Neural cell (in vitro differentiated cells): Measurements from ENCODE around the gene ANKS1B. TPM values are rescaled to one million over a fixed set of nuclear protein-coding genes. Genes with fewer than 3 reads are reported as not detected.
"Not testable (repeated sequence)": the region's sequence is repeated elsewhere in the genome, so short reads cannot be mapped to it uniquely, and the experiment has no call there.

Source experiments
- H2AFZ ChIP-seq: fragments of 200-600, 300-800 bp; sonication (generic), shearing (Covaris generic); 2 replicates; pipeline ENCODE4 v1.6.0; 2014; ENCODE audit warnings: low read depth, mild to moderate bottlenecking, antibody characterized with exemption, low read length, moderate library complexity
- H3F3A ChIP-seq: fragments of 200-600 bp; shearing (Covaris generic); 2 replicates; pipeline ENCODE4 v1.6.1; 2016; ENCODE audit warnings: mild to moderate bottlenecking, moderate library complexity, mixed read lengths, antibody characterized with exemption, low read length; ENCODE audit not compliant: insufficient read depth, poor library complexity, severe bottlenecking
- H3K27ac ChIP-seq: fragments of 200-600, 300-800 bp; sonication (generic), shearing (Covaris generic); 2 replicates; pipeline ENCODE4 v1.5.1; 2014; ENCODE audit warnings: mild to moderate bottlenecking, low read length, moderate library complexity
- H3K27me3 ChIP-seq: fragments of 300-800, 200-600 bp; sonication (generic), shearing (Covaris generic); 2 replicates; pipeline ENCODE4 v1.6.0; 2014; ENCODE audit warnings: mild to moderate bottlenecking, low read depth, low read length, moderate library complexity; ENCODE audit not compliant: insufficient read depth
- H3K36me3 ChIP-seq: fragments of 300-800, 200-600 bp; sonication (generic), shearing (Covaris generic); 2 replicates; pipeline ENCODE4 v1.5.1; 2014; ENCODE audit warnings: mild to moderate bottlenecking, antibody characterized with exemption, low read length, moderate library complexity; ENCODE audit not compliant: insufficient read depth
- H3K4me2 ChIP-seq: fragments of 300-800, 200-600 bp; sonication (generic), shearing (Covaris generic); 2 replicates; pipeline ENCODE4 v1.6.0; 2014; ENCODE audit warnings: mild to moderate bottlenecking, low read length
- H3K4me3 ChIP-seq: fragments of 300-800, 200-600 bp; sonication (generic), shearing (Covaris generic); 2 replicates; pipeline ENCODE4 v1.5.1; 2014; ENCODE audit warnings: mild to moderate bottlenecking, low read length, moderate library complexity
- H3K79me2 ChIP-seq: fragments of 200-600 bp; shearing (Covaris generic); replicated peaks from 2 replicates; pipeline ENCODE4 v1.6.0; 2014; ENCODE audit warnings: mild to moderate bottlenecking, low read length, moderate library complexity; ENCODE audit not compliant: insufficient read depth
- H3K9ac ChIP-seq: fragments of 300-800, 200-600 bp; sonication (generic), shearing (Covaris generic); 2 replicates; pipeline ENCODE4 v1.6.1; 2016; ENCODE audit warnings: mild to moderate bottlenecking, low read length, mixed read lengths
- H3K9me2 ChIP-seq: fragments of 200-600 bp; shearing (Covaris generic); 2 replicates; pipeline ENCODE4 v1.6.1; 2016; ENCODE audit warnings: mild to moderate bottlenecking, low read length, mixed read lengths; ENCODE audit not compliant: insufficient read depth
- H3K9me3 ChIP-seq: fragments of 200-600, 300-800 bp; sonication (generic), shearing (Covaris generic); 2 replicates; pipeline ENCODE4 v1.6.1; 2016; ENCODE audit warnings: mild to moderate bottlenecking, mixed run types, low read length, moderate library complexity, mixed read lengths
- H4K20me1 ChIP-seq: fragments of 200-600 bp; shearing (Covaris generic); 2 replicates; pipeline ENCODE4 v1.6.1; 2016; ENCODE audit warnings: mild to moderate bottlenecking, mixed run types; ENCODE audit not compliant: insufficient read depth
- CTCF ChIP-seq: fragments of 450-650 bp; IDR thresholded peaks from 2 replicates; pipeline ENCODE4 v1.5.1; 2014; ENCODE audit warnings: antibody characterized with exemption, mild to moderate bottlenecking, moderate library complexity; ENCODE audit not compliant: poor library complexity, severe bottlenecking
- EP300 ChIP-seq: fragments of 450-650 bp; conservative IDR thresholded peaks from 2 replicates; pipeline ENCODE4 v1.6.1; 2014; ENCODE audit warnings: antibody characterized with exemption, mild to moderate bottlenecking, moderate library complexity; ENCODE audit not compliant: poor library complexity, severe bottlenecking
- EZH2 ChIP-seq: fragments of 200-600, 300-800 bp; shearing (Covaris generic), sonication (generic); IDR thresholded peaks from 2 replicates; pipeline ENCODE4 v1.6.1; 2014; ENCODE audit warnings: antibody characterized with exemption, low read length, borderline replicate concordance, mild to moderate bottlenecking; ENCODE audit not compliant: insufficient read depth, poor library complexity, severe bottlenecking
- MXI1 ChIP-seq: fragments of 450-650 bp; conservative IDR thresholded peaks from 2 replicates; pipeline ENCODE4 v1.6.1; 2014; ENCODE audit warnings: antibody characterized with exemption, mild to moderate bottlenecking; ENCODE audit not compliant: poor library complexity, severe bottlenecking
- POLR2AphosphoS5 ChIP-seq: IDR thresholded peaks from 2 replicates; pipeline ENCODE4 v1.6.1; 2012
- RAD21 ChIP-seq: fragments of 450-650 bp; conservative IDR thresholded peaks from 2 replicates; pipeline ENCODE4 v1.6.1; 2014; ENCODE audit warnings: antibody characterized with exemption, mild to moderate bottlenecking, moderate library complexity
- REST ChIP-seq: IDR thresholded peaks from 2 replicates; pipeline ENCODE4 v1.6.1; 2012; ENCODE audit warnings: borderline replicate concordance
- SMC3 ChIP-seq: fragments of 450-650 bp; conservative IDR thresholded peaks from 2 replicates; pipeline ENCODE4 v1.6.1; 2014; ENCODE audit warnings: antibody characterized with exemption, mild to moderate bottlenecking, moderate library complexity; ENCODE audit not compliant: poor library complexity
- TAF1 ChIP-seq: IDR thresholded peaks from 2 replicates; pipeline ENCODE4 v1.6.1; 2012; ENCODE audit warnings: low read depth
- polyA plus RNA-seq: library from polyadenylated mRNA; depleted of rRNA; stranded (reverse); fragments of >200 nt; gene quantifications from 2 replicates; pipeline ENCODE4 v1.2.3, GENCODE V29; 2014

The ANKS1B gene
- polyA plus RNA-seq, 1 donor from 2014 or later = 65.6 TPM

DNA sequence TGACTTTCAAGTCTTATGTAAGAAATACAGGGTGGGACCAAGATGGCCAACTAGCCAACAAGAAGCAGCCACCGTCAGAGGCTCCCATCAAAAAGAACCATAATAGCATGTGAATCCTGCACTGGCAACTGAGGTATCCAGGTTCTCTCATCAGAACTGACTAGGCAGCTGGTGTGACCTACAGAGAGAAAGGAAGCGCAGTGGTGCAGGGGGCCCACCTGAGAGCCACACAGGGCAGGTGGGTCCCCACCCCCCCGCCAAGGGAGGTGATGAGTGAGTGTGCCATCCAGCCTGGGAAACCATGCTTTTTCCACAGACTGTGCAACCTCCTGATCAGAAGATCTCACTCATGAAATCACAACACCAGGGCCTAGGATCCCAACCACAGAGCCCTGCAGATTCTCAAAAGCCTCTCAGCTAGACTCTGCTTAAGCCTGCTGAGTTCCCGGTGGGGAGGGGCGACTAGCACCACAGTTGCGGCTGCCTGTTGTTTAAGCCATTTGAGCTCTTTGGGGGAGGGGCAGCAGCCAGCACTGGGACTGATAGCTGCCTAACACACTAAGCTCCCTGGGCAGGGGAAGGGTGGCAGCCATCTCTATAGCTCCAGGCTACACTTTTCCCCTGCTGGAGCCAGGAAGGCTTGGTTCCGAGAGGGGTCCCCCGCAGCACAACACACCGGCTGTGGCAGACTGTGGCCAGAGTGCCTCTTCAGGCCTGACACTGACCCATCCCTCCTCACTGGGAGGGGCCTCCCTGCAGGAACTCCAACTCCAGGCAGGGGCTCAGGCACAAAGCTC lies 261.8 kb downstream of the ANKS1B start:
- H2AFZ ChIP-seq = no peak overlapping the region
- H3F3A ChIP-seq = no peaks in the 10 kb centered on the region
- H3K36me3 ChIP-seq = no peaks in the 10 kb centered on the region
- no peaks in the 10 kb centered on the region for H3K9me3 ChIP-seq
- no peaks in the 10 kb centered on the region for H3K9me2 ChIP-seq
- H3K9ac ChIP-seq = no peak overlapping the region
- H3K4me2 ChIP-seq = no peak overlapping the region
- TF ChIP-seq CTCF (no peak), POLR2AphosphoS5 (no peak), TAF1 (no peak), RAD21 (no peak), REST (no peak), SMC3 (no peak), EP300 (no peak), EZH2 (no peak), MXI1 (no peak)
- no peaks in the 10 kb centered on the region for H3K79me2 ChIP-seq
- H3K27ac ChIP-seq = no peak overlapping the region
- no peaks in the 10 kb centered on the region for H3K27me3 ChIP-seq
- no peak overlapping the region for H3K4me3 ChIP-seq
- no peaks in the 10 kb centered on the region for H4K20me1 ChIP-seq

DNA sequence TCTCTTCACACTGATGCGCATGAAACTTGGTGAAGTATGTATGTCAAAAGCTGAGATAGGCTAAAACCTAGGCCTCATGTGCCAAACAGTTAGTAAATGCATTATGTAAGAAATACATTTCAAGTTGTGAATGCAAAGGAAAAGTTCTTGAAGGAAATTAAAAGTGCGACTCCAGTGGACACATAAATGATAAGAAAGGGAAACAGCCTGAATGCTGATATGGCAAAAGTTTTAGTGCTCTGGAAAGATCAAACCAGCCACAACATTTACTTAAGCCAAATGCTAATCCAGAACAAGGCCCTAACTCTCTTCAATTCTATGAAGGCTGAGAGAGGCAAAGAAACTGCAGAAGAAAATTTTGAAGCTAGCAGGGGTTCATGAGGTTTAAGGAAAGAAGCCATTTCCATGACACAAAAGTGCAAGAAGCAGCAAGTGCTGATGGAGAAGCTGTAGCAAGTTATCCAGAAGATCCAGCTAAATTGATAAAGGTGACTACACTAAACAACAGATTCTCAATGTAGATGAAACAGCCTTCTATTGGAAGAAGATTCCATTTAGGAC lies 262.9 kb downstream of the ANKS1B start:
- Histone ChIP-seq H3K9me3 (no peaks in the 10 kb centered on the region), H4K20me1 (no peaks in the 10 kb centered on the region), H3K9ac (no peak overlapping the region), H3K27me3 (no peaks in the 10 kb centered on the region), H3K36me3 (no peaks in the 10 kb centered on the region), H2AFZ (no peak overlapping the region), H3K9me2 (no peaks in the 10 kb centered on the region), H3K27ac (no peak overlapping the region), H3K79me2 (no peaks in the 10 kb centered on the region), H3K4me2 (no peak overlapping the region), H3F3A (no peaks in the 10 kb centered on the region), H3K4me3 (no peak overlapping the region)
- TF ChIP-seq EP300 (no peak), RAD21 (no peak), TAF1 (no peak), EZH2 (no peak), REST (no peak), CTCF (no peak), POLR2AphosphoS5 (no peak), MXI1 (no peak), SMC3 (no peak)

DNA sequence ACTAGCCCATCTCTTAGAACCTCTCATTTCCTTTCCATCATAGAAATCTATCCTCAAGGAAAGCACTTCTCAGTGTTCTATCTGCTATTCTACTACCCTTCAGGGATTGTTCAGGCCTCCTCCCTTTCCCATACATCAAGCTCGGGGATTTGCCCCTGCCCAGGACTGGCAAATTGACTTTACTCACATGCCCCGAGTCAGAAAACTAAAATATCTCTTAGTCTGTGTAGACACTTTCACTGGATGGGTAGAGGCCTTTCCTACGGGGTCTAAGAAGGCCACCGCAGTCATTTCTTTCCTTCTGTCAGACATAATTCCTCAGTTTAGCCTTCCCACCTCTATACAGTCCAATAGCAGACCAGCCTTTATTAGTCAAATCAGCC lies 264.7 kb downstream of the ANKS1B start:
- not testable (repeated sequence) for H3K36me3 ChIP-seq, H3K9ac ChIP-seq, H3K79me2 ChIP-seq, H3K9me2 ChIP-seq, H2AFZ ChIP-seq, H3K27me3 ChIP-seq, H3K4me2 ChIP-seq, H3K4me3 ChIP-seq, H3K9me3 ChIP-seq, H4K20me1 ChIP-seq, H3F3A ChIP-seq, H3K27ac ChIP-seq
